NCI-H82 treated with DMSO at 0.1 percent for 48 hours (cell line): ENCODE results near the gene PHLDA3.
"Not testable (repeated sequence)": the region's sequence is repeated elsewhere in the genome, so short reads cannot be mapped to it uniquely, and the experiment has no call there.

ENCODE experiments used
- DNase-seq: peaks from one replicate; lab custom pipeline; 2025; ENCODE audit not compliant: unreplicated experiment; lab: John Stamatoyannopoulos, UW

PHLDA3 gene

GRCh38 chr1:201487742-201488141 lies 18.8 kb upstream of the PHLDA3 start:
- DNase-seq = no peak

- no peak for DNase-seq
These were observed 17.2 kb upstream of the PHLDA3 start for GRCh38 chr1:201486187-201486586.

- no peak for DNase-seq
These were observed 16.3 kb upstream of the PHLDA3 start for GRCh38 chr1:201485184-201485774.

- DNase-seq = no peak
These were observed 14.5 kb upstream of the PHLDA3 start for GRCh38 chr1:201483373-201483949.

- DNase-seq = no peak
These were observed 13.8 kb upstream of the PHLDA3 start for GRCh38 chr1:201482755-201483154.

GRCh38 chr1:201481761-201482493 lies 12.9 kb upstream of the PHLDA3 start:
- DNase-seq = peak; percentile 69

GRCh38 chr1:201481004-201481380 lies 12.0 kb upstream of the PHLDA3 start:
- DNase-seq = no peak

GRCh38 chr1:201480231-201481003 lies 11.4 kb upstream of the PHLDA3 start:
- DNase-seq = peak; percentile 76

- DNase-seq = no peak
These were observed 10.3 kb upstream of the PHLDA3 start for GRCh38 chr1:201479201-201479730.

- not testable (repeated sequence) for DNase-seq
These were observed 9.7 kb upstream of the PHLDA3 start for GRCh38 chr1:201478666-201479065.

GRCh38 chr1:201476670-201477344 lies 7.8 kb upstream of the PHLDA3 start:
- no peak for DNase-seq

- no peak for DNase-seq
These were observed 7.1 kb upstream of the PHLDA3 start for GRCh38 chr1:201475915-201476669.

- no peak for DNase-seq
These were observed 6.1 kb upstream of the PHLDA3 start for GRCh38 chr1:201475130-201475529.

GRCh38 chr1:201473296-201473695 lies 4.3 kb upstream of the PHLDA3 start:
- DNase-seq = no peak

GRCh38 chr1:201472321-201472720 lies 3.3 kb upstream of the PHLDA3 start:
- DNase-seq = not testable (repeated sequence)

GRCh38 chr1:201471772-201472171 lies 2.8 kb upstream of the PHLDA3 start:
- DNase-seq = no peak

- no peak for DNase-seq
These were observed 1.6 kb upstream of the PHLDA3 start for GRCh38 chr1:201470581-201470980.

GRCh38 chr1:201469645-201470074 lies 672 bp upstream of the PHLDA3 start:
- no peak for DNase-seq

GRCh38 chr1:201468501-201468843 lies 516 bp downstream of the PHLDA3 start:
- no peak for DNase-seq

- DNase-seq = no peak
These were observed 2.5 kb downstream of the PHLDA3 start for GRCh38 chr1:201466492-201466891.
